Pons (tissue), 1 donor: ENCODE measurements around the gene CFAP99.

ENCODE experiments used
- DNase-seq: peaks from one replicate; pipeline ENCODE4 v3.0.0-alpha.2; 2016; ENCODE audit warnings: low spot score

Gene CFAP99

DNA sequence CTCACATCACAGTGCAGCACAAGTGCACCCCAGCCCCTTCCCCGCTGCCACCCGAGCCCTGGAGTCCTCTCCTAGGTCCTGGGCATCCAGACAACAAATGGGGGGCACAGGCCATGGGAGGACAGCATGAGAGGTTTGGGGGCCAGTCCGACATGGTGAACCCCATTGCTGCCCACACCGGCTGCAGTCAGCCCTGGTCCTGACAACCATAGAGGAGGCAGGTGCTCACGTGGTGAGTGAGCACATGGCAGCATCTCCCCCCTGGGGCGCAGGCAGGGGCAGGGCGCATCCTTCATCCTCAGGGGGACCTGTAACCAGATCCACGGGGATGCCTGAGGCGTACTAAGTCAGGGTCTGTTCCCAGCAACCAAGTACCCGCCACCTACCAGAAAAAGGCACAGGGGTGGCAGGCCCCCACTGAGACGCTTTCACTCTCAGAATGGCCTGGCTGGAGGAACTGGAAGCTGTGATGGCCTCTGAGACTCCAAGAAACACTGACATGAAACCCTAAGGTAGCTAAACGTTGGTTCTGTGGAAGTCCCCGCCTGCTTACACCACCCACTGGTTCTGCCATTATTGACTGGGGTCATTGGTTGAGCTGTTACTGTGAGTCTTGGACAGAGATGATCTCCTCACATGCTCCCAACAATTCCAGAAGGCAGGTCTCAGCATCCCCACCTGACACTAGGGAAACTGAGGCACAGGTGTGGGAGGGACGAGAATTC, 6.8 kb upstream of the CFAP99 start:
- no peak for DNase-seq

DNA sequence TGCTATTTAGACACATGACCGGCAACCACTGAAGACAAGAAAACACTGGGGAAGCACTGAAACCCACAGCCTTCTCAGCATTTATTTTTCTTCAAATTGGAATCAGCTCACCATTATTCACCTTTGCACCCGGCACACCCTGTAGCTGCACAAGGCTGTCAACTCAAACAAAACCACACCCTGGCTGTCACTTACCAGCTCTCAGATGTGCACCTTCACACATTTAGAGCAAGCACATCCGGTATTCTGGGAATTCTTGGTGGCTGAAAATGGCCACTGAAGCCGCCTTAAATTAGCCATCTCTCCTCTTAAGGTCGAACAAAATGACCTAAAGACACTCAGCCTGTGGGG, 6.2 kb upstream of the CFAP99 start:
- DNase-seq: no peak

DNA sequence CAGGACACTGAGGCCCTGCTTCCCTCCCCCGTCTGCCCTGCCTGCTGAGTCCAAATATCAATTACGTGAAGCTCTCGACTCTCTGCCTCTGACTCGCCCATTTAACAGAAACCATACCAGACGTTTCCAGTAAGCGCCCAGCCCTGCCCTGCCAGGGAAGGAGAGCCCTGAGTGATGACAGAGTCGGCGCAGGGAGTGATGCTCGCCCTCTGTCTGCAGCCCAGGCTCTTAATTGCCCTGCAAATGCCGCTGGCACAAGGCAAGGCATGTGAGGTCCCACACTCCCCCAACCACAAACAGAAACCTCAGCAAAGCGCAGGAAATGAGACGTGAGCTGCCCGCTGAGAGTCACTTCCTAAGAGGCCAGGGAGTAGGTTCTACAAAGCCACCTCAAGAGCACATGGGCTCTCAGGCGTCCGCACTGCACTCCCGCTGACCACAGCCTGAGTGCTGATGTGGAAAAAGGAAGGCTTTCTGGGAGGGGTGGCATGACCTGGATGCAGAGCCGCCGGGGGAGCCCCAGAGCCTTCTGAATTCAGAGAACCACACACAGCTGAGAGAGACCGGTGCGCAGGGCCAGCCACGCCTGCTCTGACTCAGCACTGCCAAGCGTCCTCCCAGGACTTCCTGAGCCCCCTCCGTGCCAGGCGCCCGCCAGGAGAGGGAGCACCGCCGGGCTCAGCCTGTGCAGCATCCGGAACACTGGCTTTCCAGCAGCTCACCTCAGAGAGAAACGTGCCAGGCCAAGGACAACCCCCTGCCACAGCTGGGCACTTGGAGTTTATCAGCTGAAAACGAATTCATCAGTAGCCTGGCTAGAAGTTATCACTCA, 5.7 kb upstream of the CFAP99 start:
- DNase-seq: peak; percentile 75

DNA sequence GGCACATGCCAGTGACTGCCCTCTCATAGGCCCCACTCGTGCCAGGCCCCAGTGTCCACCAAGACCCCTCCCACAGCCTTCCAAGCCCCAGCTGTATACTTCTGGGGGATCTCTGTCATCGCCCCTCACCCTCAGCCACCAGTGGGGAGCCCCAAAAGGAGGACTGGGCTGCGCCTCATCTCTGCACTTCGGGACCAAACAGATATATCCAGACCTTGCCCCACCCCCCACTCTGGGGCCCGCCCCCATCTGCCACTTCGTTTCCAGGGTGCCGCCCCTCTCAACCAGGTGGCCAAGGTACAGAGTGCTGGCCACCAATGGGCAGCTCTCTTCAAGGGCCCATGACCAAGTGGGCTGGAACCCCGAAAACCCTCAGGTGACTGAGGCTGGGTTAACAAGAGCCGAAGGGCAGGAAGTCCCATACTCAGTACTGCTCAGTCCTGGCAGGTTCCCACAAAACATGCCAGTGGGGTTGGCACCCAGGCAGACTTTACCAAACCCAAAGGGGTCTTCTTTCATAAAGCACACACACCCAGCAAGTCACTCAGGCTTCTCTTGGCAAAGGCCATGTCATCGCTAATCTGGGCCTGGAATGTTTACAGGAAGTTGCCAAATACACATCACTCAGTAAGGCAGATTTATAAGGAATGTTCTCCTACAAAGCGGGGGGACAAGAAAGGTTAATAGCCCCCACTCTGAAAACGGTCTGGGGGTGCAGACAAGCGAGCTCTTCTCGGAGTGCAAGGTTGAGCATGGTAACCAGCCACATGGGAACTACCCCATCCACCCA, 4.7 kb upstream of the CFAP99 start:
- DNase-seq: no peak

DNA sequence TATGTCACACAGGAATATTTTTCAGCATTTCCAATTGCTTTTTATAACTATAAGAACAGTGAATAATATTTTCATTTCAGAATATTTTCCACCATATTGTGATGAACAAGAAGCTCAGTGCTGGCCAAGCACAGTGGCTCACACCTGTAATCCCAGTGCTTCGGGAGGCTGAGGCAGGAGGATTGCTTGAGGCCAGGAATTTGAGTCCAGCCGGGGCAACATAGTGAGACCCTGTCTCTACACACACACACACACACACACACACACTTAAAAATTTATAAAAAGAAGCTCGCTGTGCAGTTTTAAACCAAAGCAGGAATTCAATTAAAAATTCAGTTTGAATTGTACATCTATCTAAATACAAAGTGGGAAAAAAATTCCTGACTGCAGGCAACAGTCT, 3.5 kb upstream of the CFAP99 start:
- no peak for DNase-seq

DNA sequence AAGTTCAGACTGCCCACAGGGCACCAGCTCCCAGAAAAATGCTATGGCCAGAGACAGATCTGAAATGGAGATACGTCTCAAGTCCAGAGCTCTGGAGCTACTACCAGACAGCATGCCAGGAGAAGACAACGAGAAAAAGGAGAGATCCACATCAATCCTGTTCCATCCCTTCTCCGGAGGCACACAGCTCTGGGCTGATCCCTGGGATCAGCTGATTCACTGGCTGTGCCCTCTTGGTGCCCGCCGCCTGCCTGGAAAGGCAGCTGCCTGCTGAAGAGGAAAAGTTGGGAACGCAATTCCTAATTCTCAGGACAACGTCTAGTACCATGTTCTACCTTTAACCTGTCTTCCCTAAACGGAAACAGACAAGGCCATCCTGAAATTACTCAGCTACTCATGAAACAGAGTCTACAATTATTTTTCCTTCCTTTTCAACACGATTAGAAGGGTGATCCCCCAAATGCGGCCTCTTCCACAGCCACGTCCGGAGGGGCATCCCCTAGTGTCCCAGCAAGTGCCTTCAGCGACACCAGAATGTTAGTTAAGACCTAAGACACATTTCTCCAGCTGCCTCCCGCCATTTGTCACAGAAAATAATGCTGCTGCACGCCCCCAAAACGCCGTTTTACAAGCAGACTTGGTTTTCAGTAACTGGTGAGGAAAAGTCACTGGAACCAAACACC, 2.7 kb upstream of the CFAP99 start:
- DNase-seq: no peak

DNA sequence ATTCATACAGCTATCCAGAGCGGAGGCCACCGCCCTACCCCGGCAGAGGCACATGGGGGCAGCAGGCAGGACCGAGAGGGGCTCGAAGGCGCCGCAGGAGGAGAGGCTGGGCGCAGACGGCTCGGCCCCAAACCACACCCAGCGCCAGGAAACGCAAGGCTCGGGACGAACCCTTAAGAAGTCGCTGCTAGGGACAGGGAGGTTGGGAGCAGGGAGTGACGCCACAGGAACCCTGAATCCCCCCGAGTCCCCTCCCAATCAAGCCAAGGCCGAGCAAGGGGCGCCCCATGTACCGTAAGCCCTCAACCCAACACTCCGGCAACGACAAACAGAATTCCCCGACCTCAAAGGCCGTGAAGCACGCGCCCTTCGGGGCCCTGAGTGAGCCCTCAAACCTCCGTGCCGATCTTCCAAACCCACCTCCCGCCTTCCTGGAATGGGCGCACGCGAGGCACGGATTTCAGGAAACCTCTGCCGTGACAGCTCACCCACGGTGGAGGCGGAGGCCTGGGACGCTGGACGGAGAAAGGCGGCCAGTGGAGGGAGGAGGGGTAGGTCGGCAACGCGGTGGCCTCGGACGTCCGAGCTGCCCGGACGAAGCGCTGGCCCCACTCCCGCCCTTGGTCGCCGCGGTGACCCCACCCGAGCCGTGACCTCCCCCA, 2.1 kb upstream of the CFAP99 start:
- no peak for DNase-seq

DNA sequence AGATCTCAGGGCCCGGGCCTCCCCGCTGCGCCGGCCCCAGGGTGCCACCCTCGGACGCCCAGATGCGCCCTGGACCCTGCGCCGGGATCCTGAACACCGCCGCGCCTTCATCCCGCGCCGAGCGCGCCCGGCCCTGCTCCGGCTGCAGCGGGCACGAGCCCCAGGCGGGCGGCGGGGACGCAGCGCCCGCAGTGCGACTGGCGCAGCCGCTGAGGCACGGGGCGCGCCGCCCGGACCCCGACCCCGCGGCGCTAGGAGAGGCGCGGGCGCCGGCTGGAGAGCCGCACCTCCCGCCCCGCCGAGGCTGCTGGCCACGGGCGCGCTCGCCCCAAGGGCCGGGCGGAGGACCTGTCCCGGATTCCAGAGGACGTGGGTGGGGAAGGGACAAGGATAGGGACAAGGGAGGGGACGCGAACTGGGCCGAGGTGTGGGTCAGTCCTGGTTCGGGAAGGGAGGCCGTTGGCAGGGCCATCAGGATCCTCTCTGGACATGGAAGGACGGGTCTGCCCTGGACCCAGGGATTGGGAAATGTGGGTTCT, 1.5 kb upstream of the CFAP99 start:
- DNase-seq: no peak

DNA sequence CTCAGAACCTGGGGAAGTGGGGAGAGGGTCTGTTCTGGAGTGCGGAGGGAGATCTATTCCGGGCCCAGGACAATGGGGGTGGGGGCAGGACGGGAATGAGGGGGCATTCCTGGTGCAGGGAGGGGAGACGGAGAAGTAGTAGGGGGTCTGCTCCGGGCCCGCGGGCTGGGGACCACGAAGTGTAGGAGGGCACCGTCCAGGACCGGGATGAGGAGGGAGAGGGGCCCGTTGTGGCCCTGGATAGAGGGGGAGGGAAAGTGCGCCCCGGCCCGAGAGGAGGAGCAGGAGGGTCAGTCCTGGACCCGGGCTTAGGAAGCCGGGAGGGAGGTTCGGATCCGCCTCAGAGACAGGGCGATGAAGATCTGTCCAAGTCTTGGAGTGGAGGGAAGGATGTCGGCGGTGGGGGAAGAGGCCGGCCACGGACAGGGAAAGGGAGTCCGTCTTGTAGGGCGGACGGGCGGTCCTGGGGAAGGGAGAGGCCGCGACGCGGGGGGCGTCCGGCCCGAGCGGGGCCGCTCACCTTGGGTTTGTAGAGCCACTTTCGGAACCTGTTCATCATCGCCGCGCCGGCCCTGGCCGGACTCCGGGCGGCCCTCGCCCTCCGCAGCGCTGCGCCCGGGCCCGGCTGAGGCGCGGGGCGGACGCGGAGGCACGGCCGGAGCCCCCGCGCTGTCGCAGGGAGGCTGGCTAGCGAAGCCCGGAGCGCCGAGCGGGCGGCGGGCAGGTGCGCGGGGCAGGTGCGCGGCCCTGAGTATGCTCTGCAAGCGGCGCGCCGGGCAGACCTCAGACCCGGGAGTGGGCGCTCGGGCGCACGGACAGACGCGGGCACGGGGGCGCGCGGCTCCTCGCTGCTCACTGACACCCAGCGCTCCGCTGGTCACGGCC, 748 bp upstream of the CFAP99 start, which contains the start of gene ZFYVE28:
TSS of gene ZFYVE28 (minus strand) at position 881 of the 885 bp plus-strand sequence. CDS start at position 559, 322 bp downstream.
- no peak for DNase-seq

DNA sequence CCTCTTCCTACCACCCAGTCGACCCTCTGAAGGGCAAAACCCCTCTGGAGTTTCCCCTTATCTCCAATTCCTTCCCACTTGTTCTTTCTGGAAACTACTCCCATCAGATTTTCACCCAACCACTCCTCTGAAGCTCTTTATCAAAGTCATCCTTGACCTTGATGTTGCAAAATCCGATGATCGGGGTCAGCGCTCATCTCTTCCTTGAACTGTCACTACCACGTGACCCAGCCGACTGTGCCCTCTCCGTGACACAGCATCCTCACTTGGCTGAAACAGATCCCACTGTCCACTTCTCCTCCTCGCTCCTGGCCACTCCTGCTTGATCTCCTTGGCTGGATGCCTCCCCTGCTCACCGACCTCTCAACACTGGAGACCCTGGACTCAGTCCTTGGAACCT, 1.1 kb downstream of the CFAP99 start:
- no peak for DNase-seq

DNA sequence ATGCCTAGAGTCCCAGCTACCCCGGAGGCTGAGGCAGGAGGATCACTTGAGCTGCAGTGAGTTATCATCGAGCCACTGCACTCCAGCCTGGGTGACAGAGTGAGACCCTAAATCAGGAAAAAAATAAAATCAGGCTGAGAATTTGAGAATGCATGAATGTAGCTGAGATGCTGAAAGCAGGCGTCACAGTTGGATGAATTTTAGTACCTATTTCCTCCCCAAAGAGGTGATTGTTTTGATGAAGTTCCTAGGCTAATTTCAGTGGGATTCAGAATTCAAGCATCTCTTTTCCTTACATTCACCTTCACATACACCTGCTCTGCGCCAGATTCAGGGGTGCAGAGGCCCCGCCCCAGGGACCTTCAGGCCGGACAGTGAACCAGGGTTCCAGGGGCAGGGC, 3.2 kb downstream of the CFAP99 start:
- no peak for DNase-seq

DNA sequence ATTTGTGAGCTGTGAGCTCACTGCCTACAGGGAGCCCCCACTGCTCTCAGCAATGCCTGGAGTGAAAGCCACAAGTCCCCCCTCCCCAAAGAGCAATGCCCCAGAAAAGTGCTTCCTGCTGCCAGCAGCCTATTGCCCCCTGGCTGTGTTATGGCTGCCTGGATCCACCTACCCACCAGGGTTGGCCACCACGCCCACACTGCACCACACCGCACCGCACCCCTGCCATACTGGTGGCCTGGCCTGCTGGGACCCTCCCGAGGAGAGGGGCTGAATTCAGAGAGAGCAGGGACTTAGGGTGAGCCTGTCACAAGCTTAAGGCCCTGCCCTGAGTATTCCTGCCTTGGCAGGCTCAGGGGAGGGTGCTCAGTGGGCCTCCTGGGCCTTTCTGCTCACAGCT, 4.3 kb downstream of the CFAP99 start:
- no peak for DNase-seq

DNA sequence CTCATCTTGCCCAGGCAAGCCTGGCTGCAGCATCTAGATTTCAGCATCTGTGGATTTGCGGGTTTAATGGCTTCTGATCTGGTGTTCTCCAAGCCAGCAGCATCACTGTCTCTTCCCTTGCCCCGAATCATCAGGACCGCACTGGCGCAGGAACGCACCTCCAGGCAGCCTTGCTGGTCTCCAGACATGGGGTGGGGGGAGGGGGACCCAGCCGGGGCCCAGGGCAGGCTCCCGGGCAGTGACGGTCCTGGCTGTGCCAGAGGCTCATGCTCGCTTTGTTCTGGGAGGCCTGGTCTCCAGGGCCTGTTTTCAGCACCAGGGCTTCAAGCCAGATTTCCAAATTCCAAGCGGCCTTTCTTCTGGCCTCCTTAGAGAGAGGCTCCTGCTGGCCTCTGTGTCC, 4.9 kb downstream of the CFAP99 start:
- no peak for DNase-seq

DNA sequence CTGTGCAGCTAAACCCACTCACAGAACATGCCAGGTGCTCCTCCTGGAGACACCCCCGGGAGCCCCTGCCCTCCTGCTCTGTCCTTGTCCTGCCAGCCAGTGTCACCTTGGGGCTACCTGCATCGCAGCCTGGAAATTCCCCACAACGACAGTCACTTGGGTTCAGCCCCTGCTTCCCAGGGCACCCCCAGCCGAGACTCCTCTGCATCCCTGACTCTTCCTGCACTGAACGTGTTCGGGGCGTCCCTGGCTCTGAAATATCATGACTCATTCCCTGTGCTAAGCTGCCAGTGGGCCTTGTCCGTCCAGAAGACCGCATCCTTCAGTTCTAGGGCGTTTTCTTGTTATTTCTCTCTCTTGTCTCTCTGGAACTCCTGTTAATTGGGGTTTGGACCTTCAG, 5.8 kb downstream of the CFAP99 start:
- DNase-seq: no peak

DNA sequence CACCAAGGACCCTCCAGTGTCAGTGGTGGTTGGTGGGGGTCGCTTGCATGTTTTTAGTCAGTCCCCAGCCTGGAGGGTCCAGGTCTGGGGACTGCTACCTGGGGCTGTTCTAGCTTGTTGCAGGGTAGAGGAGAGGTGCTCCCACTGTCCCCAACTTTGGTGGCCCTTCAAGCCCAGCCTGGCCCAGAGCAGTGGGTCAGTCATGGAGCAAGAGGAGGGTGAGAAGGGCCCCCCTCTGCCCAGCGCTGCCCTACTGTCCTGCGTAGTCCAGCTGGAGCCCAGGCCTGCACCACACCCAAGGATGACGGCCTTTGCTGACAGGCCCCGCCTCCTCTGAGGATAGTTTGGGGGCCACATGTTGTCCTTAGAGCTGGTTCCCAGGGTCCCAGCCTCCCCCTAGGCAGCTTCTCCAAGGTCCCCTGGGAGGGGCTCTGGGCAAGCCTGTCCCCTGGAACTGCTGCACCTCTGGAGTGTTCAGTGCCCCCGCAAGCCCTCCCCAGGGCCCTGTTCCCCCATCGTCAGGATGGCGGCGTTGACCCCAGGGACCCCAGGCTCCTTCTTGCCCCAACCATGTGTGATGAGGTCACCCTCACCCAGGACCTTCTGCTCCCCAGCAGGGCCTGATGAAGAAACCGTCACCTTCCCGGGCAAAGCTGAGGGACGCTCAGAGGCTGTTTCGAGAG, 6.8 kb downstream of the CFAP99 start:
- no peak for DNase-seq

DNA sequence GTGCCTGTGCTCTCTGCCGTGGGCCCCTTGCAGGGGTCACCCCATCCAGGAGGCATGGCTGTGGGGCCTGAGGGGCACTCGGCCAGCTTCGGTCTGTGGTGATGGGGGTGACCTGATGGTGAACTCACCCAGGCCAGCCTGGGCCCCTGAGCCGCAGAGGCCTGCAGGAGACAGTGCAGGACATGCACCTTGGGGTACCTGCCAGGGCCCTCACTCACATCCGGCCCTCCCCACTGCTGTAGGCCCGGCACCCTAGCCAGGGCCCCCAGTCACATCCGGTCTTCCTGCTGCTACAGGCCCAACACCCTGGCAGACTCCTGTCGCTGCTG, 7.3 kb downstream of the CFAP99 start:
- no peak for DNase-seq

DNA sequence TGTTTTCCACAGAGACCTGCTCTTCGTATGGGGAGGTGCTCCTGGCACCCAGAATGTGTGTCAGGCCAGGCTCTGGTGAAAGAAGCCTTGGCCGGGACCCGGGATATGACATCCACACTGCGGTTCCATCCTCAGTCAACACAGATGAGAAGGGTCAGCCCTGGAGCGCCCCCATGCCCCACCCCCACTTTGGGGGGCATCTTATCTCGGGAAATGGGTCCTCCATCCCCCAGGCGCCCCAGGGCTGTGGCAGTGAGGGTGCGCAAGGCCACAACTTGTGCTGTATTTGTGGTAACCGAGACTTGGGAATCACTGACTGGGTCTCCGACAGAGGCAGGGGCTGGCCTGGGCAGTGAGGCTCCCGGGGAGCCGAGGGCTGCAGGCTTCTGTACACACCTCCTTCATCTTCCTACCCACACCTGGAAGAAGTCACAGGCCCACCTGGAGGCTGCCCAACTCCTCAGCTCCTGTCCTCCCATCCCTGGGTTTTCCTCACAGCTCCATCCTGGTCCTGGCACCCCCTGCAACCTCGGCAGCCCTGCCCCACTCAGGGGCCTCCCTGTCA, 8.0 kb downstream of the CFAP99 start:
- no peak for DNase-seq

DNA sequence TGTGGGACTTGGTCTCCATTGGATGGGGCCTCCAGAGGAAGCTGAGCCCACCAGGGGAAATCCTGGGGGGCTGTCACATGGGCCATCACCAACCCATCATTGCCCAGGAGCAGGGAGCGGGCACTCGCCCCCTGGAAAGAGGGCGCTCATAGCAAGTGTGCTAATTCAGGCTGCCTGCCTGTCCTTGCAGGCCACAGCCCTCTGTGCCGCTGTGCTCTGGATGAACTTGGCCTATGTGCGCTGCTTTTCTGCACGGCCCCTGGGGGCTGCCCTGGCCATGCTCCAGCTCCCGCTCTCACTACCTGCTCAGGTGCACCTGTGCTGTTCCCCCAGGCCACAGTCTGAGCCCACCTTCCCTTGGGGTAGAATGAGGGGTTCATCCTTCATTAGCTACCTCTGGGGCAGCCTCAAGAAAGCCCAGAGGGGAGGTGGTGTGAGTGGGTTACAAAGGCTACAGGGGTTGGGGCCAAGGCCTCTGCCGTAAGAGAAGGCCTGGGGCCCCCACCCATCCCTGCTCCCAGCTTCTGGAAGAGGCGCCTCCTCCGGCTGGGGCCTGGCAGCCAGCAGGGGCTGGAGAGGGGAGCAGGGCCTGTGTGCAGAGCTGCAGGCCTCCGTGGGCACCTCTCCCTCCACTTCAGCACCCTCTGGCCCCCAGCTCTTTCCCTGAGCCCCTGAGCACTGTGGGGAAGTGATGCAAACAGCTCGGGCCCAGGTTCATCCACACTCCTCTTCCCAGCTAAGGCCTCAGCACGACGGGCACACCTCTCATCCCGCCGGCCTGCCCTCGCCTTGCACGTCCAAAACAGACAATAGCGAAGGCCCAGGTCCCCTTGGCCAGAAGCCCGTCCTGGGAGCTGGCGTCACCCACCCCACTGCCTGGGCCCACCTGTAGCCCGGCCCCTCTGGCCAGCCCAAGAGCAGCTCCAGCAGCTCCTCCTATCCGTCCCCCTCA, 8.9 kb downstream of the CFAP99 start:
- no peak for DNase-seq
